ENCODE results near the gene THAP6.

Gene THAP6

DNA sequence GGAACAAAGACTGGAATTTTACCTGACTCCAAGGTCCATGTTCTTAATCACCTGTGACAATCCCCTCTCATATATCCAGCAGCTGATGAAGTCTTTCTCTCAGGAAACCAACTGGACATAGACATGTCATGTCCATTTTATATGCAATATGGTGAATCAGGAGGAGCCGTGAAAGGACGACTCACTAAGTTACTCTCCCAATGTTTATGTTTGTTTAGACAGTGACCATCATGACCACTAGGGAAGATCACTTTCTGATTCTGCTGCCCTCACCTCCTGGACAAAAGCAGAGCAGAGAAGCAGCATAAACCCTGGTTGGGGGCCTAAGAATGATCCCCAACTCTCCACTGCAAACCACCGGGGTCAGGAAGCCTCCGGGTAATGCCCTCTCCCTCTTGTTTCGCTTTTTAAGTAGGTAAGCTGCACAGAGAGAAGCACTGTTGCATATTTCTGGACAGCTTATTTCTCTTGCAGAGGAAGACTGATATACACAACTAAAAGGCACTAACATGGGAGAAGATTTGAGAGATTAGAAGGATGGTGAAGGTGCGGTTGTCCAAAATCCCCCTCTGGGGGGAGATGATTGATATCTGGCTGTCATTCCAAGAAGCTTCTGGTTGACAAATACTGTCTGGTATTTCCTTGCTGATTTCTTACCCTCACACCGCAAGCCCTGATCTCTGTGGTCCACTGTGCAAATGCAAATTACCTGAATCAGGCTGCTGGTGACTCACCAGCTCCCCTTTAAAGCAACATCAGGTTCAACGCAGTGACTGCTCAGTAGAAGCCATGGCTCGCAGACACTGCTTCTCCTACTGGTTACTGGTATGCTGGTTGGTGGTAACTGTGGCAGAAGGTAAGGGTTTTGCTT lies 41.3 kb downstream of the THAP6 start, which contains the start of gene ODAPH:
TSS of gene ODAPH (plus strand) at position 773 of the 871 bp plus-strand sequence. CDS start at position 790, 17 bp downstream.
- H3K4me1 ChIP-seq (ENCODE audit: insufficient read depth, low read length, poor library complexity, severe bottlenecking): no peaks in the 10 kb centered on the region
- TF ChIP-seq EZH2phosphoT487 (IDR thresholded peaks at IDR 0.05; ENCODE audit: borderline replicate concordance): no peak
- TF ChIP-seq CTCF (conservative IDR thresholded peaks at IDR 0.05; ENCODE audit: low read length): no peak
- no peak within 1 kb of the TSS for H3K4me3 ChIP-seq (ENCODE audit: low read length, poor library complexity, severe bottlenecking)
- no peak within 1 kb of the TSS for H3K9ac ChIP-seq (ENCODE audit: low read depth, low read length, poor library complexity, severe bottlenecking)
- no peak within 1 kb of the TSS for H3K4me2 ChIP-seq (ENCODE audit: low read depth, low read length, poor library complexity, severe bottlenecking)
- no peaks in the 10 kb centered on the region for H3F3A ChIP-seq (ENCODE audit: low read depth)
- H3K9me3 ChIP-seq (ENCODE audit: insufficient read depth, low read depth, low read length): no peaks in the 10 kb centered on the region
- H3K79me2 ChIP-seq (ENCODE audit: insufficient read depth, low read length): no peaks in the 10 kb centered on the region
- no peaks in the 10 kb centered on the region for H4K20me1 ChIP-seq (ENCODE audit: insufficient read depth, low read length, poor library complexity, severe bottlenecking)
- H3K27me3 ChIP-seq (ENCODE audit: insufficient read depth, low read length, poor library complexity, severe bottlenecking): no peaks in the 10 kb centered on the region
- no peaks in the 10 kb centered on the region for H3K9me2 ChIP-seq (replicated peaks; ENCODE audit: low read depth, low read length)
- H2AFZ ChIP-seq (ENCODE audit: low read length): 0 out of 2 replicates have a peak within 1 kb of the TSS, but pooled peaks have one; percentile 27
- H3K36me3 ChIP-seq (ENCODE audit: insufficient read depth, low read length): no peaks in the 10 kb centered on the region

- Histone ChIP-seq H3K9me3 (ENCODE audit: insufficient read depth, low read depth, low read length) (no peaks in the 10 kb centered on the region), H3K9me2 (replicated peaks; ENCODE audit: low read depth, low read length) (no peaks in the 10 kb centered on the region), H2AFZ (ENCODE audit: low read length) (no peak overlapping the region), H3K4me3 (ENCODE audit: low read length, poor library complexity, severe bottlenecking) (no peak overlapping the region), H3K36me3 (ENCODE audit: insufficient read depth, low read length) (no peaks in the 10 kb centered on the region), H3K4me2 (ENCODE audit: low read depth, low read length, poor library complexity, severe bottlenecking) (no peak overlapping the region), H3K79me2 (ENCODE audit: insufficient read depth, low read length) (no peaks in the 10 kb centered on the region), H3K4me1 (ENCODE audit: insufficient read depth, low read length, poor library complexity, severe bottlenecking) (no peaks in the 10 kb centered on the region), H4K20me1 (ENCODE audit: insufficient read depth, low read length, poor library complexity, severe bottlenecking) (no peaks in the 10 kb centered on the region), H3K9ac (ENCODE audit: low read depth, low read length, poor library complexity, severe bottlenecking) (no peak overlapping the region), H3K27me3 (ENCODE audit: insufficient read depth, low read length, poor library complexity, severe bottlenecking) (no peaks in the 10 kb centered on the region), H3F3A (ENCODE audit: low read depth) (no peaks in the 10 kb centered on the region)
- TF ChIP-seq EZH2phosphoT487 (IDR thresholded peaks at IDR 0.05; ENCODE audit: borderline replicate concordance) (no peak), CTCF (conservative IDR thresholded peaks at IDR 0.05; ENCODE audit: low read length) (no peak)
Measured at GRCh38 chr4:75557696-75558095, 43.4 kb downstream of the THAP6 start.

- H3K9me3 ChIP-seq (ENCODE audit: insufficient read depth, low read depth, low read length): no peaks in the 10 kb centered on the region
- no peak overlapping the region for H3K4me3 ChIP-seq (ENCODE audit: low read length, poor library complexity, severe bottlenecking)
- no peaks in the 10 kb centered on the region for H3K79me2 ChIP-seq (ENCODE audit: insufficient read depth, low read length)
- no peaks in the 10 kb centered on the region for H3K9me2 ChIP-seq (replicated peaks; ENCODE audit: low read depth, low read length)
- H4K20me1 ChIP-seq (ENCODE audit: insufficient read depth, low read length, poor library complexity, severe bottlenecking): no peaks in the 10 kb centered on the region
- H3K4me2 ChIP-seq (ENCODE audit: low read depth, low read length, poor library complexity, severe bottlenecking): no peak overlapping the region
- no peak overlapping the region for H2AFZ ChIP-seq (ENCODE audit: low read length)
- no peaks in the 10 kb centered on the region for H3K27me3 ChIP-seq (ENCODE audit: insufficient read depth, low read length, poor library complexity, severe bottlenecking)
- H3K4me1 ChIP-seq (ENCODE audit: insufficient read depth, low read length, poor library complexity, severe bottlenecking): no peaks in the 10 kb centered on the region
- H3K9ac ChIP-seq (ENCODE audit: low read depth, low read length, poor library complexity, severe bottlenecking): no peak overlapping the region
- H3F3A ChIP-seq (ENCODE audit: low read depth): no peaks in the 10 kb centered on the region
- H3K36me3 ChIP-seq (ENCODE audit: insufficient read depth, low read length): no peaks in the 10 kb centered on the region
- no peak for TF ChIP-seq CTCF (conservative IDR thresholded peaks at IDR 0.05; ENCODE audit: low read length)
- TF ChIP-seq EZH2phosphoT487 (IDR thresholded peaks at IDR 0.05; ENCODE audit: borderline replicate concordance): no peak
Measured at GRCh38 chr4:75561789-75562188, 47.5 kb downstream of the THAP6 start.
